Stimulated activated naive CD8-positive, alpha-beta T cell treated with anti-CD3 and anti-CD28 coated beads, Interleukin-15, Interleukin-2, amounts not matched to agents 100 U/mL and 50 U/mL, for 24 hours (primary cell): ENCODE data around the gene RHBG.
"Not testable (repeated sequence)": the region's sequence is repeated elsewhere in the genome, so short reads cannot be mapped to it uniquely, and the experiment has no call there.

Experiments used
- ATAC-seq: fragments of 150-1000 bp; cut with Tn5 transposase; one replicate; pipeline ENCODE4 v1.10.0; 2021
- DNase-seq: peaks from one replicate; pipeline ENCODE4 v3.0.0; 2021

The RHBG gene

GRCh38 chr1:156360534-156360933 lies 8.5 kb upstream of the RHBG start:
- no peak for DNase-seq
- ATAC-seq, result no peak

- ATAC-seq, result no peak
- no peak for DNase-seq
These were observed 3.3 kb upstream of the RHBG start for GRCh38 chr1:156365754-156366153.

- DNase-seq (no peak), ATAC-seq (no peak)
These were observed 2.4 kb upstream of the RHBG start for GRCh38 chr1:156366378-156367166.

- DNase-seq, result no peak
- ATAC-seq, result no peak
These were observed 1.4 kb upstream of the RHBG start for GRCh38 chr1:156367383-156368156.

- no peak for DNase-seq
These were observed 803 bp upstream of the RHBG start for GRCh38 chr1:156368157-156368658.

GRCh38 chr1:156369685-156370286 lies 775 bp downstream of the RHBG start:
- not testable (repeated sequence) for DNase-seq

More at GRCh38 chr1:156368157-156368658, 803 bp upstream of the RHBG start:
- no peak for ATAC-seq

GRCh38 chr1:156371553-156372264 lies 2.7 kb downstream of the RHBG start:
- DNase-seq (no peak), ATAC-seq (no peak)

More at GRCh38 chr1:156369685-156370286, 775 bp downstream of the RHBG start:
- ATAC-seq, result not testable (repeated sequence)

- DNase-seq (no peak), ATAC-seq (peak; percentile 64)
These were observed 3.2 kb downstream of the RHBG start for GRCh38 chr1:156372265-156372586.

- ATAC-seq (no peak), DNase-seq (no peak)
These were observed 3.9 kb downstream of the RHBG start for GRCh38 chr1:156372876-156373275.

- DNase-seq, result no peak
- ATAC-seq, result no peak
These were observed 4.5 kb downstream of the RHBG start for GRCh38 chr1:156373546-156373945.

- DNase-seq (no peak), ATAC-seq (no peak)
These were observed 7.1 kb downstream of the RHBG start for GRCh38 chr1:156376146-156376545.

GRCh38 chr1:156376958-156377919 lies 8.2 kb downstream of the RHBG start:
- no peak for DNase-seq
- no peak for ATAC-seq

GRCh38 chr1:156378557-156378956 lies 9.5 kb downstream of the RHBG start:
- no peak for DNase-seq
- no peak for ATAC-seq

GRCh38 chr1:156379420-156380165 lies 10.6 kb downstream of the RHBG start:
- ATAC-seq, result no peak
- DNase-seq, result no peak

- DNase-seq (no peak), ATAC-seq (no peak)
These were observed 13.6 kb downstream of the RHBG start for GRCh38 chr1:156382561-156382960.

- DNase-seq, result peak; percentile 73
- ATAC-seq, result peak; percentile 82
These were observed 14.0 kb downstream of the RHBG start for GRCh38 chr1:156383023-156383422.

GRCh38 chr1:156384007-156384406 lies 15.0 kb downstream of the RHBG start:
- ATAC-seq (no peak), DNase-seq (no peak)

GRCh38 chr1:156384658-156385057 lies 15.6 kb downstream of the RHBG start:
- ATAC-seq (no peak), DNase-seq (no peak)

GRCh38 chr1:156385534-156386031 lies 16.6 kb downstream of the RHBG start:
- ATAC-seq, result peak; percentile 58

More at GRCh38 chr1:156385534-156386031, 16.6 kb downstream of the RHBG start:
- DNase-seq, result peak; percentile 81
